ENCODE measurements around the gene MTURN. TPM values are rescaled to one million over a fixed set of nuclear protein-coding genes. Genes with fewer than 3 reads are reported as not detected.
A peak's percentile ranks its signal among the peaks of the same experiment; 100 is the strongest.

The MTURN gene
- 5.4 and 6.3 TPM in 2 replicates for total RNA-seq (2014; rRNA removed)
- percentile 63 among the genes with signal in this experiment for Bru-seq, nascent RNA
- BruChase-seq, experiment 1, labeled RNA remaining after a 6-hour chase: percentile 57 among the genes with signal in this experiment
- percentile 64 among the genes with signal in this experiment for BruChase-seq, experiment 2, labeled RNA remaining after a 2-hour chase
- long read RNA-seq, full-length matches to known transcripts: 18 of 20 reads
- long read RNA-seq, partial matches to known transcripts: 0 of 20 reads
- long read RNA-seq, other reads (novel, unspliced or antisense): 2 of 20 reads

DNA sequence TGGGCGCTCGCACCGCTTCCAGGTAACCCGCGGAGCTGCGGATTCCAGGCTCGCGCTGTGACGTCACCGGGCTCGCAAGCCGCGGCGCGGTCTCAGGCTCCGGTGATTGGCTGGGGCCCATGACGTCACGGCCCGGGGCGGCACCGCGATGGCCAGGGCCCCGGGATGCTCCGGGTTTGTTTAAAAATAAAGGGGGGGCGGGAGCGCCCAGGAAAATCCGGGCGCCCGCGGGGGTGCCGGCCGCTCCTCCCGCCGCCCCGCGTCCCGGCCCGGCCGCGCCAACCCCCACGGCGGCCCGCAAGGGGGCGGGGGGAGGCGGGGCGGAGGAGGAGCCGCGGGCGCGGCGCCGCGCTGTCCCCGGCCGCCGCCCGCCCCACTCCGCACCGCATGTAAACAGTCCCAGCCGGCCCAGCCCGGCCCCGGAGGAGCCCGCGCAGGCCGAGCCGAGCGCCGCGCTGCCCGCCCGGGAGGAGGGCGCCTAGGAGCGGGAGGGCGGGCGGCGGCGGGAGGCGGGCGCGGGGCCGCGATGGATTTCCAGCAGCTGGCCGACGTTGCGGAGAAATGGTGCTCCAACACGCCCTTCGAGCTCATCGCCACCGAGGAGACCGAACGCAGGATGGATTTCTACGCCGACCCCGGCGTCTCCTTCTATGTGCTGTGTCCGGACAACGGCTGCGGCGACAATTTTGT, at the start of gene MTURN:
Gene MTURN, plus strand, starts transcription at position 376 of the 690 bp plus-strand sequence. Its CDS starts 151 bp downstream, at position 527.
- no peaks in the 10 kb centered on the region for H3F3A ChIP-seq (ENCODE audit: low read length, unreplicated experiment)
- H3K79me2 ChIP-seq (ENCODE audit: low read length): no peaks in the 10 kb centered on the region
- POLR2A ChIA-PET (ENCODE audit: unreplicated experiment): interaction anchor here (0.6 to 0.7 kb wide), 3 partner anchors 25 to 180 kb away, joined by 3 to 6 read pairs (median 3); no protein-coding TSS in a partner anchor

DNA sequence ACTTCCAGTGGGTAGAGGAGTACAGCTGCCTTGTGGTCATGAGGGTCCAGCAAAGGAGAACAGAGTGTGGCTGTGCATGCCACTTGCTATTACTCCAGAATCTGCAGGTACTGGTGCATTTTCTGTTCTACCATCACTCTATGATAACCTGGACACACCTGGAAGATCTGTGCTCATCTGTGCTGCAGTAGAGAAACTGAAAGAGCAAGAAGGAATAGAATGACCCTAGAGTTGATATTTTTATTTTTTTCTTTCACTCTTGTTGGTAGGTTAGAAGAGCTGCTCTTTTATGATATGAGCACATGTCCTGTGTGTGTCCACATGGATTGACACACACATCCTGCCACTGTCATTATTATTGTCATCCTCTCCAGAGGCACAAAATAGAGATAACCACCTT, 48.3 kb upstream of the MTURN start:
- Histone ChIP-seq H3K4me1 (ENCODE audit: insufficient read depth, low read length) (peaks cover 16% of the 10 kb centered on the region), H3K27me3 (ENCODE audit: low read length) (no peaks in the 10 kb centered on the region), H3K9me2 (replicated peaks; ENCODE audit: low read length) (no peaks in the 10 kb centered on the region), H3K9me3 (ENCODE audit: low read length) (no peaks in the 10 kb centered on the region), H3K27ac (ENCODE audit: low read length) (no peak overlapping the region), H2AFZ (ENCODE audit: low read length) (no peak overlapping the region), H3K36me3 (ENCODE audit: low read depth, low read length) (no peaks in the 10 kb centered on the region), H3F3A (ENCODE audit: low read length, unreplicated experiment) (no peaks in the 10 kb centered on the region), H3K9ac (ENCODE audit: low read length) (no peak overlapping the region), H4K20me1 (ENCODE audit: low read length) (no peaks in the 10 kb centered on the region), H3K4me3 (ENCODE audit: low read length) (no peak overlapping the region), H3K4me2 (ENCODE audit: low read length) (no peak overlapping the region), H3K79me2 (ENCODE audit: low read length) (no peaks in the 10 kb centered on the region)
- intact Hi-C loops (cut with micrococcal nuclease): no loop called here
- ChIA-PET CTCF (no interaction called here), POLR2A (ENCODE audit: unreplicated experiment) (no interaction called here)
- no TSS peak for BruUV-seq (replicated peaks)
- no peak for DNase-seq
- ATAC-seq: no peak
- TF ChIP-seq, protein P1, sequence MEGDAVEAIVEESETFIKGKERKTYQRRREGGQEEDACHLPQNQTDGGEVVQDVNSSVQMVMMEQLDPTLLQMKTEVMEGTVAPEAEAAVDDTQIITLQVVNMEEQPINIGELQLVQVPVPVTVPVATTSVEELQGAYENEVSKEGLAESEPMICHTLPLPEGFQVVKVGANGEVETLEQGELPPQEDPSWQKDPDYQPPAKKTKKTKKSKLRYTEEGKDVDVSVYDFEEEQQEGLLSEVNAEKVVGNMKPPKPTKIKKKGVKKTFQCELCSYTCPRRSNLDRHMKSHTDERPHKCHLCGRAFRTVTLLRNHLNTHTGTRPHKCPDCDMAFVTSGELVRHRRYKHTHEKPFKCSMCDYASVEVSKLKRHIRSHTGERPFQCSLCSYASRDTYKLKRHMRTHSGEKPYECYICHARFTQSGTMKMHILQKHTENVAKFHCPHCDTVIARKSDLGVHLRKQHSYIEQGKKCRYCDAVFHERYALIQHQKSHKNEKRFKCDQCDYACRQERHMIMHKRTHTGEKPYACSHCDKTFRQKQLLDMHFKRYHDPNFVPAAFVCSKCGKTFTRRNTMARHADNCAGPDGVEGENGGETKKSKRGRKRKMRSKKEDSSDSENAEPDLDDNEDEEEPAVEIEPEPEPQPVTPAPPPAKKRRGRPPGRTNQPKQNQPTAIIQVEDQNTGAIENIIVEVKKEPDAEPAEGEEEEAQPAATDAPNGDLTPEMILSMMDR (conservative IDR thresholded peaks at IDR 0.05; ENCODE audit: low read depth, low read length): no peak
- no peak for TF ChIP-seq EZH2 (IDR thresholded peaks at IDR 0.05; ENCODE audit: low read length, unreplicated experiment)
- TF ChIP-seq EZH2phosphoT487 (IDR thresholded peaks at IDR 0.05; ENCODE audit: borderline replicate concordance, low read length): no peak

More for the DNA sequence above, at the start of gene MTURN:
- peak; percentile 82 for ATAC-seq
- Histone ChIP-seq H3K9me2 (replicated peaks; ENCODE audit: low read length) (no peaks in the 10 kb centered on the region), H3K9ac (ENCODE audit: low read length) (peak within 1 kb of the TSS; percentile 33; the same call in 1 of the 2 replicates), H3K4me3 (ENCODE audit: low read length) (peak within 1 kb of the TSS; percentile 82), H3K4me2 (ENCODE audit: low read length) (peak within 1 kb of the TSS; percentile 98), H3K4me1 (ENCODE audit: insufficient read depth, low read length) (peaks cover 5% of the 10 kb centered on the region; the same call in 1 of the 2 replicates), H3K27ac (ENCODE audit: low read length) (no peak within 1 kb of the TSS), H2AFZ (ENCODE audit: low read length) (peak within 1 kb of the TSS; percentile 87), H3K36me3 (ENCODE audit: low read depth, low read length) (no peaks in the 10 kb centered on the region), H4K20me1 (ENCODE audit: low read length) (no peaks in the 10 kb centered on the region), H3K9me3 (ENCODE audit: low read length) (no peaks in the 10 kb centered on the region), H3K27me3 (ENCODE audit: low read length) (no peaks in the 10 kb centered on the region)
- no TSS peak for BruUV-seq (replicated peaks)
- CTCF ChIA-PET: interaction anchor here (1.2 kb wide), 1 partner anchor 30 kb away, joined by 3 read pairs; no protein-coding TSS in a partner anchor
- TF ChIP-seq, protein P1 (conservative IDR thresholded peaks at IDR 0.05; ENCODE audit: low read depth, low read length): no peak
- no peak for TF ChIP-seq EZH2 (IDR thresholded peaks at IDR 0.05; ENCODE audit: low read length, unreplicated experiment)
- TF ChIP-seq EZH2phosphoT487 (IDR thresholded peaks at IDR 0.05; ENCODE audit: borderline replicate concordance, low read length): no peak
- intact Hi-C loops (cut with micrococcal nuclease): no loop called here
- DNase-seq: peak; percentile 73

Data from PC-3 (cell line).